Skin epidermis (tissue), 12 donors: ENCODE data around the gene FAXDC2.
"Not testable (repeated sequence)": the region's sequence is repeated elsewhere in the genome, so short reads cannot be mapped to it uniquely, and the experiment has no call there.

Experiments
- H3K27ac ChIP-seq, 21 experiments: fragments of 200-600 bp; sonication (generic) in 11 of 21; one replicate each; pipeline ENCODE4 v1.5.0; 2020; ENCODE audit warnings: mild to moderate bottlenecking in 3 of 21, inconsistent platforms in 2 of 21, moderate library complexity in 2 of 21
- H3K4me3 ChIP-seq, 7 experiments: fragments of 200-600 bp; sonication (generic) in 2 of 7; one replicate each; pipeline ENCODE4 v1.5.0; 2020; ENCODE audit warnings: inconsistent platforms in 2 of 7, mild to moderate bottlenecking in 2 of 7, moderate library complexity in 1 of 7

Gene FAXDC2

GRCh38 chr5:154836225-154836624 lies 14.2 kb downstream of the FAXDC2 start:
- peak overlapping the region in 7 of 21 experiments; percentile 2 to 77 (median 44) for H3K27ac ChIP-seq
- H3K4me3 ChIP-seq = no peak overlapping the region

GRCh38 chr5:154835701-154836052 lies 14.7 kb downstream of the FAXDC2 start:
- not testable (repeated sequence) for H3K4me3 ChIP-seq
- H3K27ac ChIP-seq = peak overlapping the region in 11 of 21 experiments; percentile 18 to 77 (median 61)

- Histone ChIP-seq H3K27ac (peak overlapping the region in 10 of 21 experiments; percentile 34 to 82 (median 62)), H3K4me3 (peak overlapping the region in 1 of 7 experiments; percentile 21)
Observed at GRCh38 chr5:154834053-154834452, 16.4 kb downstream of the FAXDC2 start.

- H3K27ac ChIP-seq, H3K4me3 ChIP-seq: not testable (repeated sequence)
Observed at GRCh38 chr5:154832804-154833203, 17.6 kb downstream of the FAXDC2 start.

GRCh38 chr5:154831451-154831850 lies 19.0 kb downstream of the FAXDC2 start:
- Histone ChIP-seq H3K4me3 (no peak overlapping the region), H3K27ac (peak overlapping the region in 10 of 21 experiments; percentile 34 to 81 (median 78))

GRCh38 chr5:154830596-154830995 lies 19.8 kb downstream of the FAXDC2 start:
- Histone ChIP-seq H3K4me3 (no peak overlapping the region), H3K27ac (peak overlapping the region in 19 of 21 experiments; percentile 40 to 81 (median 75))

GRCh38 chr5:154830219-154830595 lies 20.2 kb downstream of the FAXDC2 start:
- Histone ChIP-seq H3K4me3 (no peak overlapping the region), H3K27ac (peak overlapping the region in 20 of 21 experiments; percentile 22 to 81 (median 74))

- H3K27ac ChIP-seq = peak overlapping the region in 20 of 21 experiments; percentile 22 to 81 (median 70)
- no peak overlapping the region for H3K4me3 ChIP-seq
Observed at GRCh38 chr5:154829589-154830218, 20.7 kb downstream of the FAXDC2 start.

GRCh38 chr5:154829181-154829588 lies 21.2 kb downstream of the FAXDC2 start:
- Histone ChIP-seq H3K4me3 (no peak overlapping the region), H3K27ac (peak overlapping the region in 14 of 21 experiments; percentile 51 to 81 (median 78))

GRCh38 chr5:154824070-154824469 lies 26.3 kb downstream of the FAXDC2 start:
- peak overlapping the region in 2 of 21 experiments; percentile 8 to 25 for H3K27ac ChIP-seq
- no peak overlapping the region for H3K4me3 ChIP-seq

GRCh38 chr5:154823605-154824004 lies 26.8 kb downstream of the FAXDC2 start:
- peak overlapping the region in 1 of 21 experiments; percentile 25 for H3K27ac ChIP-seq
- no peak overlapping the region for H3K4me3 ChIP-seq

GRCh38 chr5:154822896-154823295 lies 27.5 kb downstream of the FAXDC2 start:
- not testable (repeated sequence) for H3K27ac ChIP-seq, H3K4me3 ChIP-seq

GRCh38 chr5:154820383-154820782 lies 30.0 kb downstream of the FAXDC2 start:
- no peak overlapping the region for H3K27ac ChIP-seq
- no peak overlapping the region for H3K4me3 ChIP-seq

GRCh38 chr5:154819546-154819945 lies 30.9 kb downstream of the FAXDC2 start:
- Histone ChIP-seq H3K27ac (no peak overlapping the region), H3K4me3 (no peak overlapping the region)

- Histone ChIP-seq H3K4me3 (no peak overlapping the region), H3K27ac (peak overlapping the region in 5 of 21 experiments; percentile 5 to 26 (median 22))
Observed at GRCh38 chr5:154818471-154819116, 31.8 kb downstream of the FAXDC2 start.

- Histone ChIP-seq H3K4me3 (no peak overlapping the region), H3K27ac (no peak overlapping the region)
Observed at GRCh38 chr5:154817815-154818214, 32.6 kb downstream of the FAXDC2 start.

GRCh38 chr5:154816891-154817492 lies 33.4 kb downstream of the FAXDC2 start:
- H3K27ac ChIP-seq = peak overlapping the region in 3 of 21 experiments; percentile 4 to 23 (median 8)

GRCh38 chr5:154815684-154816247 lies 34.6 kb downstream of the FAXDC2 start:
- Histone ChIP-seq H3K4me3 (no peak overlapping the region), H3K27ac (no peak overlapping the region)

More at GRCh38 chr5:154816891-154817492, 33.4 kb downstream of the FAXDC2 start:
- H3K4me3 ChIP-seq = no peak overlapping the region

GRCh38 chr5:154815025-154815424 lies 35.4 kb downstream of the FAXDC2 start:
- H3K4me3 ChIP-seq = no peak overlapping the region
- no peak overlapping the region for H3K27ac ChIP-seq

GRCh38 chr5:154813736-154814135 lies 36.7 kb downstream of the FAXDC2 start:
- peak overlapping the region in 8 of 21 experiments; percentile 5 to 66 (median 34) for H3K27ac ChIP-seq

More at GRCh38 chr5:154813736-154814135, 36.7 kb downstream of the FAXDC2 start:
- no peak overlapping the region for H3K4me3 ChIP-seq
